DMS53 (cell line): ENCODE measurements around the gene FBXO3.
"Not testable (repeated sequence)": the region's sequence is repeated elsewhere in the genome, so short reads cannot be mapped to it uniquely, and the experiment has no call there.

Source experiments
- DNase-seq: peaks from one replicate; lab custom pipeline; 2025; lab: John Stamatoyannopoulos, UW

FBXO3 gene

GRCh38 chr11:33729072-33729664 is 45.2 kb downstream of the FBXO3 start:
- DNase-seq: not testable (repeated sequence)

- not testable (repeated sequence) for DNase-seq
Observed at GRCh38 chr11:33727539-33727938, 46.8 kb downstream of the FBXO3 start.

GRCh38 chr11:33725496-33725895 is 48.8 kb downstream of the FBXO3 start:
- no peak for DNase-seq

- DNase-seq: no peak
Observed at GRCh38 chr11:33724644-33725035, 49.7 kb downstream of the FBXO3 start.

GRCh38 chr11:33723238-33723881 is 51.0 kb downstream of the FBXO3 start:
- DNase-seq: no peak

GRCh38 chr11:33722590-33723234 is 51.6 kb downstream of the FBXO3 start:
- no peak for DNase-seq

GRCh38 chr11:33721984-33722383 is 52.3 kb downstream of the FBXO3 start:
- DNase-seq: no peak

GRCh38 chr11:33721426-33721825 is 52.9 kb downstream of the FBXO3 start:
- DNase-seq: no peak

GRCh38 chr11:33719587-33719986 is 54.7 kb downstream of the FBXO3 start:
- peak; percentile 17 for DNase-seq

GRCh38 chr11:33718440-33718839 is 55.9 kb downstream of the FBXO3 start:
- no peak for DNase-seq

- DNase-seq: peak; percentile 32
Observed at GRCh38 chr11:33716243-33716642, 58.1 kb downstream of the FBXO3 start.

- no peak for DNase-seq
Observed at GRCh38 chr11:33713856-33714398, 60.4 kb downstream of the FBXO3 start.

- no peak for DNase-seq
Observed at GRCh38 chr11:33713151-33713855, 61.0 kb downstream of the FBXO3 start.

- DNase-seq: no peak
Observed at GRCh38 chr11:33712436-33712835, 61.9 kb downstream of the FBXO3 start.

- no peak for DNase-seq
Observed at GRCh38 chr11:33709466-33709865, 64.9 kb downstream of the FBXO3 start.

GRCh38 chr11:33708985-33709384 is 65.3 kb downstream of the FBXO3 start:
- DNase-seq: no peak

GRCh38 chr11:33707831-33708230 is 66.5 kb downstream of the FBXO3 start:
- DNase-seq: peak; percentile 5

GRCh38 chr11:33706966-33707365 is 67.4 kb downstream of the FBXO3 start:
- no peak for DNase-seq

- no peak for DNase-seq
Observed at GRCh38 chr11:33706546-33706945, 67.8 kb downstream of the FBXO3 start.

GRCh38 chr11:33704240-33705002 is 69.9 kb downstream of the FBXO3 start:
- DNase-seq: no peak

- DNase-seq: no peak
Observed at GRCh38 chr11:33703788-33704187, 70.5 kb downstream of the FBXO3 start.

GRCh38 chr11:33703234-33703633 is 71.1 kb downstream of the FBXO3 start:
- no peak for DNase-seq
